ENCODE data around the gene SFMBT2.
"Not testable (repeated sequence)": the region's sequence is repeated elsewhere in the genome, so short reads cannot be mapped to it uniquely, and the experiment has no call there.

SFMBT2 gene

GRCh38 chr10:7389346-7389745, 21.5 kb downstream of the SFMBT2 start:
- Histone ChIP-seq H3K9me3 (no peaks in the 10 kb centered on the region), H3K4me1 (ENCODE audit: control insufficient read depth in 1 of 2, insufficient read depth in 1 of 2, low read depth in 1 of 2, low read length in 1 of 2) (no peaks in the 10 kb centered on the region), H3K27me3 (no peaks in the 10 kb centered on the region), H3K36me3 (no peaks in the 10 kb centered on the region), H3K4me3 (ENCODE audit: low read depth in 1 of 2, low read length in 1 of 2) (no peak overlapping the region), H3K27ac (no peak overlapping the region)
- no peak for TF ChIP-seq CTCF (IDR thresholded peaks at IDR 0.05)

- Histone ChIP-seq H3K4me1 (ENCODE audit: control insufficient read depth in 1 of 2, insufficient read depth in 1 of 2, low read depth in 1 of 2, low read length in 1 of 2) (no peaks in the 10 kb centered on the region), H3K4me3 (ENCODE audit: low read depth in 1 of 2, low read length in 1 of 2) (no peak overlapping the region), H3K36me3 (no peaks in the 10 kb centered on the region), H3K27ac (no peak overlapping the region), H3K9me3 (no peaks in the 10 kb centered on the region), H3K27me3 (no peaks in the 10 kb centered on the region)
- TF ChIP-seq CTCF (IDR thresholded peaks at IDR 0.05), result no peak
Observed at GRCh38 chr10:7388602-7389001, 22.2 kb downstream of the SFMBT2 start.

- not testable (repeated sequence) for H3K4me3 ChIP-seq (ENCODE audit: low read depth in 1 of 2, low read length in 1 of 2); H3K9me3 ChIP-seq; H3K27ac ChIP-seq; H3K4me1 ChIP-seq (ENCODE audit: control insufficient read depth in 1 of 2, insufficient read depth in 1 of 2, low read depth in 1 of 2, low read length in 1 of 2); H3K36me3 ChIP-seq; H3K27me3 ChIP-seq
Observed at GRCh38 chr10:7388149-7388548, 22.7 kb downstream of the SFMBT2 start.

GRCh38 chr10:7385114-7385513, 25.7 kb downstream of the SFMBT2 start:
- Histone ChIP-seq H3K4me1 (ENCODE audit: control insufficient read depth in 1 of 2, insufficient read depth in 1 of 2, low read depth in 1 of 2, low read length in 1 of 2) (no peaks in the 10 kb centered on the region), H3K27ac (no peak overlapping the region), H3K36me3 (no peaks in the 10 kb centered on the region), H3K27me3 (no peaks in the 10 kb centered on the region), H3K4me3 (ENCODE audit: low read depth in 1 of 2, low read length in 1 of 2) (no peak overlapping the region), H3K9me3 (no peaks in the 10 kb centered on the region)
- TF ChIP-seq CTCF (IDR thresholded peaks at IDR 0.05), result no peak

GRCh38 chr10:7383442-7383841, 27.4 kb downstream of the SFMBT2 start:
- TF ChIP-seq CTCF (IDR thresholded peaks at IDR 0.05), result no peak
- Histone ChIP-seq H3K9me3 (no peaks in the 10 kb centered on the region), H3K4me1 (ENCODE audit: control insufficient read depth in 1 of 2, insufficient read depth in 1 of 2, low read depth in 1 of 2, low read length in 1 of 2) (no peaks in the 10 kb centered on the region), H3K27me3 (no peaks in the 10 kb centered on the region), H3K27ac (no peak overlapping the region), H3K4me3 (ENCODE audit: low read depth in 1 of 2, low read length in 1 of 2) (no peak overlapping the region), H3K36me3 (no peaks in the 10 kb centered on the region)

- Histone ChIP-seq H3K27ac (no peak overlapping the region), H3K9me3 (no peaks in the 10 kb centered on the region), H3K4me3 (ENCODE audit: low read depth in 1 of 2, low read length in 1 of 2) (no peak overlapping the region), H3K27me3 (no peaks in the 10 kb centered on the region), H3K4me1 (ENCODE audit: control insufficient read depth in 1 of 2, insufficient read depth in 1 of 2, low read depth in 1 of 2, low read length in 1 of 2) (no peaks in the 10 kb centered on the region), H3K36me3 (no peaks in the 10 kb centered on the region)
- TF ChIP-seq CTCF (IDR thresholded peaks at IDR 0.05), result no peak
Observed at GRCh38 chr10:7380704-7381241, 30.1 kb downstream of the SFMBT2 start.
